GM18526 (cell line): Measurements from ENCODE around the gene OR6C2.

Source experiments
- POLR2A ChIP-seq: IDR thresholded peaks from 3 replicates; pipeline ENCODE4 v1.6.1; 2011; ENCODE audit not compliant: insufficient read length; ENCODE audit errors: extremely low read depth

The OR6C2 gene

GRCh38 chr12:55443776-55444175 lies at the start of gene OR6C2:
Gene OR6C2 (plus strand): TSS chr12:55444076. CDS start chr12:55452214, 8,138 bp downstream.
- no peak for TF ChIP-seq POLR2A

DNA sequence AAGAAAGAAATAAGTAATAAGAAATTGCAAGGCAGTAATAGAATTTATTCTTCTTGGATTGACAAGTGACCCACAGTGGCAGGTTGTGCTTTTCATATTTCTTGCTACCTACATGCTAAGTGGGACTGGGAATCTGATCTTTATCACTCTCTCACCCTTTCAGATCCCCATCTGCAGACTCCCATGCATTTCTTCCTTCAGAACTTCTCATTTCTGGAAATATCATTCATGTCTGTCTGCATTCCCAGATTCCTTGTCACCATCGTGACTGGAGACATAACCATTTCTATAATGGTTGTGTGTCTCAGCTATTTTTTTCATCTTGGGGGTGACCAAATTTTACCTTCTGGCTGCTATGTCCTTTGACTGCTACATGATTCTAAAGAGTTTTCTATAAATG lies 47.5 kb upstream of the OR6C2 start:
- TF ChIP-seq POLR2A: no peak

DNA sequence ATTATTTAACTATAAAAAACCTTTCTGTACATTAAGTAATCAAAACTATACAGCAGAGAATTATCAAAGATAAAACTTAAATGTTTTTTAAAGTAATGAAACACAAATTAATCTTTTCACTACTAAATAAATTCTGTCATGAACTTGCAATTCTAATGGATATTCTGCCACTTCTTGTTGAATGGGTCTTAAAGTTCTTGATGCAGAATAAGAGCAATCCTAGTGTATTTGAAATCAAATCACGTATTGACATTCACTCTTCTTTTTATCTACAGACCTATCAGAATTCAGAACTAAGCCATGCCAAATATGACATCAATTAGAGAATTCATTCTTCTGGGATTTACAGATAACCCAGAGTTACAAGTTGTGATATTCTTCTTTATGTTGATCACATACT lies 43.6 kb upstream of the OR6C2 start, which contains the start of gene OR6C65:
OR6C65 (plus strand) TSS at position 301 of the 400 bp plus-strand sequence; CDS start at position 301, 0 bp downstream.
- TF ChIP-seq POLR2A: no peak

DNA sequence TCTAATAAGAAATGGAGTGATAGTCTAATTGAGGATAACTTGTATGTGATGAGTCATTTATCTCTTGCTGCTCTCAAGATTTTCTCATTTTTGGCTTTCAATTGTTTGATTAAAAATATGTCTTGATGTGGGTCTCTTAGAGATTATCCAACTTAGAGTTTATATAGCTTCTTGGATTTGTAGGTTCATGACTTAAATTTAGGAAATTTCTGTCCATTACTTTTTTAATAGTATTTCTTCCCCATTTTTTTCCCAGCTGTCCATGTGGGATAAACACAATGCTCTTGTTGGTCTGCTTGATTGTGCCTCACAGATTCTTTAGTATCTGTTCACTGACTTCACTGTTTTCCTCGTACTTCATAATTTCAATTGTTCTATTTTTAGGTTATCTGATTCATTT lies 36.0 kb upstream of the OR6C2 start:
- no peak for TF ChIP-seq POLR2A

- TF ChIP-seq POLR2A: no peak
These were observed 26.9 kb upstream of the OR6C2 start for GRCh38 chr12:55416961-55417360.

- no peak for TF ChIP-seq POLR2A
These were observed 23.4 kb upstream of the OR6C2 start for GRCh38 chr12:55420307-55420962.

DNA sequence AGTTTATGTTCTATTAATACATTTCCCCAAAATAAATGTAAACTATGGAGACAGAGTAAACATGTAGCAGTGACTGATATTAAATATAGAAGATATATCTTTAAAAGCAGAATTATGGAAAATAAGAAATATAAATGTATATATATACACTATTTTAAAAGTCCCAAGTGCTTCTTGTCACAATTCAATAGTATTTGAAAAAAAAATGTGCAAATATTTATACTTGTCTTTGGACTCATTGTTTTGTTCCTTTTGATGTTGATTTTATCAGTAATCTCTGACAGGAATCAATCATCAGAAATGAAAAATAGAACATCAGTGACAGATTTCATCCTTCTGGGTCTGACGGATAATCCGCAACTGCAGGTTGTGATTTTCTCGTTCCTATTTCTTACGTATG lies 17.9 kb upstream of the OR6C2 start, which contains the start of gene OR6C76:
OR6C76 (plus strand) TSS at position 301 of the 400 bp plus-strand sequence; CDS start at position 301, 0 bp downstream.
- no peak for TF ChIP-seq POLR2A

- TF ChIP-seq POLR2A: no peak
These were observed 15.3 kb upstream of the OR6C2 start for GRCh38 chr12:55428331-55429243.

- TF ChIP-seq POLR2A: no peak
These were observed 1.5 kb downstream of the OR6C2 start for GRCh38 chr12:55445357-55445756.

GRCh38 chr12:55446326-55446725 lies 2.5 kb downstream of the OR6C2 start:
- TF ChIP-seq POLR2A: no peak

DNA sequence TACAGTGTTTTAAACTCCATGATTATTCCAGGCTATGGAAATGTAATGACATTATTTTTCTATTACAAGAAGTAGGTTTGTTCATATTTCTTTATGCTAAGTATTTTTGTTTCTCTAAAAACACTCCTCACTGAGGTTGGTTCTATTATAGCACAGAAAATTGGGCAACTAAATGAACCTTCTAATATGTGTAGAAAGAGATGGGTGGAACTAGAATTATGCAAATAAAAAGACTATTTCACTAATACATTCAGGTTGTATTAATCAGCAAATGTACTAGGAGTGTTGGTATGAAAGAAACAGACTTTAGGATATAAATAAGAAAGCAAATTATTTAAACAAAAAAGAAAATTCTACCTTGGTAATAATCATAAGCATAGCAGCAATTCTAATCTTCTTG lies 4.9 kb downstream of the OR6C2 start:
- TF ChIP-seq POLR2A: no peak

- TF ChIP-seq POLR2A: no peak
These were observed 24.0 kb downstream of the OR6C2 start for GRCh38 chr12:55467836-55468235.

- no peak for TF ChIP-seq POLR2A
These were observed 25.4 kb downstream of the OR6C2 start for GRCh38 chr12:55469291-55469690.

- no peak for TF ChIP-seq POLR2A
These were observed 26.4 kb downstream of the OR6C2 start, which contains the start of gene OR6C70 for GRCh38 chr12:55470088-55470829. Gene OR6C70 (minus strand): TSS chr12:55470138. CDS start chr12:55470138, 0 bp downstream.

GRCh38 chr12:55472264-55472663 lies 28.4 kb downstream of the OR6C2 start:
- TF ChIP-seq POLR2A: no peak
